ENCODE measurements around the gene CYGB. TPM values are rescaled to one million over a fixed set of nuclear protein-coding genes. Genes with fewer than 3 reads are reported as not detected.

The CYGB gene
- total and polyA plus RNA-seq, 2 of the 13 experiments (the other 11 are each of a cell fraction or from before 2014, with no cell fraction given): 18.9 to 27.1 TPM

DNA sequence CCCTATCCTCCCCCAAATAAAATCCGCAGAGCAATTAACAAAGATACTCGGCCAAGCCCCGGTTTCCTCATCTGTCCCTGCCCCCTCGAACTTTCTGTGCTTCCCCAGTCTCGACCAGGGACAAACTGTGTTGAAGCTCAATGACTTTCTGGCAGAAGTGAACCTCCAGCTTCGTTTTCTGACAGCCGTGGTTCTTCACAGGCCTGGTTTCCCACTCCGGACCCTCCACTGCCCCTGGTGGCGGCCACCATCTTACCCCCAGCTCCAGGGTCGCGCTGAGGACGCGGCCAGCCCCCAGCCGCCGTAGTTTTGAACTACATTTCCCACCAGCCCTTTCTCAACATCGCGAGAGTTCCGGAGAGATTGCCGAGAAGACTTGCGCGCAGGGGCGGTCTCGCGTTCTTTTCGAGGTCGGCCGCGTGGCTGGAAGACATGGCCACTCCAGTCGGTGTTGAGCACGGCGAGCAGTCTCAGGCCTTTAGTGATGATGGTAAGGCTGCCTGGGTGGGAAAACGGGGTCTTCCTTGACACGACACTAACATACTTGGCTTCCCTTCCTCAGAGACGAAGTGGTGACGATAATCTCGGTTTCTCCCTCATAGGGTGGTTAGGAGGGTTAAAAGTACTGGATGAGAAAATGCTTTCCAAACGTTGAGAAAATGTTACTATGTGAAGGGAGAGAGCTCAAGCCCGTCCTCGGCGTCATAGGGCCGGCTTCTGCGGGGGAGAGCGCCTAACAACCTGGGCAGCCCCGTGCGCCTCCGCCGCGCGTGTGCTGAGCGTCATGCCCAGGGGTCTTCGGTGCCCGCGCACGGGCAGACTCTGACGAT lies 20.1 kb upstream of the CYGB start (continued):
- no peak for TF ChIP-seq SRSF9 (IDR thresholded peaks at IDR 0.05; ENCODE audit: borderline replicate concordance, insufficient read depth, low read depth, low read length, poor library complexity, severe bottlenecking)
- TF ChIP-seq CC2D1A (CRISPR knock-in tag; IDR thresholded peaks at IDR 0.05): 0 out of 2 replicates have a peak, but pooled peaks have one; percentile 48
- peak; percentile 93 for TF ChIP-seq ZNF749 (CRISPR knock-in tag; IDR thresholded peaks at IDR 0.05; ENCODE audit: borderline replicate concordance)
- peak; percentile 86 for TF ChIP-seq ZNF224 (CRISPR knock-in tag; IDR thresholded peaks at IDR 0.05)
- TF ChIP-seq ZNF337 (CRISPR knock-in tag; IDR thresholded peaks at IDR 0.05; ENCODE audit: borderline replicate concordance, low read depth): no peak; the same call in 1 of the 2 replicates
- TF ChIP-seq THAP9 (CRISPR knock-in tag; IDR thresholded peaks at IDR 0.05; ENCODE audit: borderline replicate concordance): peak; percentile 92; the same call in 1 of the 2 replicates
- TF ChIP-seq ARID2 (CRISPR knock-in tag; IDR thresholded peaks at IDR 0.05; ENCODE audit: borderline replicate concordance): peak; percentile 18; the same call in 1 of the 2 replicates
- TF ChIP-seq ZNF772 (CRISPR knock-in tag; IDR thresholded peaks at IDR 0.05): peak; percentile 90
- no peak for TF ChIP-seq ZNF512B (CRISPR knock-in tag; IDR thresholded peaks at IDR 0.05; ENCODE audit: borderline replicate concordance)
- TF ChIP-seq ZNF253 (CRISPR knock-in tag; IDR thresholded peaks at IDR 0.05; ENCODE audit: borderline replicate concordance): no peak; the same call in none of the 2 replicates
- no peak; the same call in 1 of the 2 replicates for TF ChIP-seq AKAP8 (CRISPR knock-in tag; IDR thresholded peaks at IDR 0.05)
- no peak for TF ChIP-seq ZBTB49 (CRISPR knock-in tag; IDR thresholded peaks at IDR 0.05; ENCODE audit: borderline replicate concordance)
- TF ChIP-seq ZNF75D (CRISPR knock-in tag; IDR thresholded peaks at IDR 0.05; ENCODE audit: borderline replicate concordance): no peak; the same call in 1 of the 2 replicates
- TF ChIP-seq ZNF354B (CRISPR knock-in tag; IDR thresholded peaks at IDR 0.05): peak; percentile 44; the same call in 1 of the 2 replicates
- TF ChIP-seq, protein P1, sequence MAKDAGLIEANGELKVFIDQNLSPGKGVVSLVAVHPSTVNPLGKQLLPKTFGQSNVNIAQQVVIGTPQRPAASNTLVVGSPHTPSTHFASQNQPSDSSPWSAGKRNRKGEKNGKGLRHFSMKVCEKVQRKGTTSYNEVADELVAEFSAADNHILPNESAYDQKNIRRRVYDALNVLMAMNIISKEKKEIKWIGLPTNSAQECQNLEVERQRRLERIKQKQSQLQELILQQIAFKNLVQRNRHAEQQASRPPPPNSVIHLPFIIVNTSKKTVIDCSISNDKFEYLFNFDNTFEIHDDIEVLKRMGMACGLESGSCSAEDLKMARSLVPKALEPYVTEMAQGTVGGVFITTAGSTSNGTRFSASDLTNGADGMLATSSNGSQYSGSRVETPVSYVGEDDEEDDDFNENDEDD (CRISPR knock-in tag; IDR thresholded peaks at IDR 0.05; ENCODE audit: borderline replicate concordance): peak; percentile 83
- TF ChIP-seq MYC (CRISPR knock-in tag; IDR thresholded peaks at IDR 0.05; ENCODE audit: borderline replicate concordance): peak; percentile 100
- peak; percentile 79 for TF ChIP-seq ZFP36L1 (CRISPR knock-in tag; IDR thresholded peaks at IDR 0.05)
